Type B pancreatic cell (in vitro differentiated cells): Measurements from ENCODE around the gene SEC14L5. TPM values are rescaled to one million over a fixed set of nuclear protein-coding genes. Genes with fewer than 3 reads are reported as not detected.

Source experiments
- DNase-seq: peaks from one replicate; pipeline ENCODE4 v3.0.0; 2021; ENCODE audit warnings: mixed read lengths; ENCODE audit not compliant: unreplicated experiment; ENCODE audit errors: extremely low spot score
- H3K27ac Mint-ChIP-seq: 2 replicates; pipeline ENCODE4 v1.8.0; 2021; ENCODE audit warnings: mild to moderate bottlenecking, mixed read lengths
- H3K27me3 Mint-ChIP-seq: 2 replicates; pipeline ENCODE4 v1.8.0; 2021; ENCODE audit warnings: mixed read lengths
- H3K36me3 Mint-ChIP-seq: 2 replicates; pipeline ENCODE4 v1.8.0; 2021; ENCODE audit warnings: mixed read lengths
- H3K4me1 Mint-ChIP-seq: one replicate; pipeline ENCODE4 v1.8.0; 2021; ENCODE audit warnings: mixed read lengths; ENCODE audit not compliant: unreplicated experiment
- H3K4me3 Mint-ChIP-seq: 2 replicates; pipeline ENCODE4 v1.8.0; 2021; ENCODE audit warnings: mild to moderate bottlenecking, mixed read lengths
- H3K9me3 Mint-ChIP-seq: 2 replicates; pipeline ENCODE4 v1.8.0; 2021; ENCODE audit warnings: mixed read lengths
- total RNA-seq: library from RNA; stranded (reverse); gene quantifications from 2 replicates; pipeline ENCODE4 v1.2.1, GENCODE V29; 2021; ENCODE audit warnings: low replicate concordance
- TF ChIP-seq, protein P1 (sequence below): fragments of 200-600 bp; sonication (generic); conservative IDR thresholded peaks from 2 replicates; pipeline ENCODE4 v1.5.0; 2021; ENCODE audit warnings: antibody characterized with exemption, mild to moderate bottlenecking

Gene SEC14L5
- total RNA-seq, 1 donor from 2014 or later = 0.92 TPM

DNA sequence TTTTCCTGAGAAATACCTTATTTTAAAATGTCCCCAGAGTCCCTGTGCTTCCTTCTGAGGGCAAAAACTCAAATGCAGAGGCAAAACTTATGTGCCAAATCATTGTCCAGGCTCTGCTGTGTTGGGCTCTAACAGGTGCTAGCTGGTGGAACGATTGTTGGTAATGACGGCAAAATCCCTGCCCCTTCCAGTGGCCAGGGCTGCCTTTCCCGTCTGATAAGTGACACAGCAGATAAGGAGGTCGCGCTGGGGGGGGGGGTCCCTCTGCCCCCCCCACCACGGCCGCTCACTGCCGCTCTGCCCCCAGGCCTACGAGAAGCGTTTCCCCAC, 29.1 kb downstream of the SEC14L5 start:
- Mint-ChIP-seq H3K9me3 (no peaks in the 10 kb centered on the region), H3K27ac (no peak overlapping the region), H3K36me3 (no peaks in the 10 kb centered on the region), H3K27me3 (peaks cover 54% of the 10 kb centered on the region), H3K4me3 (no peak overlapping the region), H3K4me1 (no peaks in the 10 kb centered on the region)
- TF ChIP-seq, protein P1, sequence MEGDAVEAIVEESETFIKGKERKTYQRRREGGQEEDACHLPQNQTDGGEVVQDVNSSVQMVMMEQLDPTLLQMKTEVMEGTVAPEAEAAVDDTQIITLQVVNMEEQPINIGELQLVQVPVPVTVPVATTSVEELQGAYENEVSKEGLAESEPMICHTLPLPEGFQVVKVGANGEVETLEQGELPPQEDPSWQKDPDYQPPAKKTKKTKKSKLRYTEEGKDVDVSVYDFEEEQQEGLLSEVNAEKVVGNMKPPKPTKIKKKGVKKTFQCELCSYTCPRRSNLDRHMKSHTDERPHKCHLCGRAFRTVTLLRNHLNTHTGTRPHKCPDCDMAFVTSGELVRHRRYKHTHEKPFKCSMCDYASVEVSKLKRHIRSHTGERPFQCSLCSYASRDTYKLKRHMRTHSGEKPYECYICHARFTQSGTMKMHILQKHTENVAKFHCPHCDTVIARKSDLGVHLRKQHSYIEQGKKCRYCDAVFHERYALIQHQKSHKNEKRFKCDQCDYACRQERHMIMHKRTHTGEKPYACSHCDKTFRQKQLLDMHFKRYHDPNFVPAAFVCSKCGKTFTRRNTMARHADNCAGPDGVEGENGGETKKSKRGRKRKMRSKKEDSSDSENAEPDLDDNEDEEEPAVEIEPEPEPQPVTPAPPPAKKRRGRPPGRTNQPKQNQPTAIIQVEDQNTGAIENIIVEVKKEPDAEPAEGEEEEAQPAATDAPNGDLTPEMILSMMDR = no peak
- DNase-seq = no peak

DNA sequence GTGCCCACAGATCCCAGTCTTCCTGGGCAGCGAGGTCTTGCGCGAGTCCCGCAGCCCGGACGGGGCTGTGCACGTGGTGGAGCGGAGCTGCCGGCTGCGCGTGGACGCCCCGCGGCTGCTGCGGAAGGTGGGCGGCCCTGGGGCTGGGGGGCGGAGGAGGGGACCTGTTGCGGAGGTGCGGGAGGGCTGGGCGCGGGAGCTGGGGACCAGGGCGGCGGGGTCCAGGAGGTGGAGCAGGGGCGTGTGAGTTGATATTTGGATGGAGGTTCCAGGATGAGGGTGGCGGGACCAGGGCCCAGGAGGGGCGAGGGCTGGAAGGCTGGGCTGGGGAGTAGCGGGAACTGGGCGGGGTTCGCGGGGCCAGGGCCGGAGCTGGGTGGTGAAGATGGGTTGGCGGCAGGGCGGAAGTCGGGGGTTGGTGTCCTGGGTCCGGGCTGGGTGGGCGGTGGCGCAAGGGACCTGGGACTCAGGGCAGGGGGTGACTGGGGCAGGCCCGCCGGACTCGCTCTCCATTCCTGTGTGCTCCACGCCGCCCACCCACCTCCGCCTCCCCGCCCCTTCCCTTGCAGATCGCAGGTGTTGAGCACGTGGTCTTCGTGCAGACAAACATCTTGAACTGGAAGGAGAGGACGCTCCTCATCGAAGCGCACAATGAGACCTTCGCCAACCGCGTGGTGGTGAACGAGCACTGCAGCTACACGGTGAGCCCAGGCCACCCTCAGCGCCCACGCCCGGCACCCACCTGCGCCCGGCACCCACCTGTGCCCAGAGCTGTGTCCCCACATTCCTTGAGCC, 29.6 kb downstream of the SEC14L5 start:
- H3K27me3 Mint-ChIP-seq = peaks cover 54% of the 10 kb centered on the region
- DNase-seq = no peak
- no peak overlapping the region for H3K4me3 Mint-ChIP-seq
- H3K36me3 Mint-ChIP-seq = no peaks in the 10 kb centered on the region
- H3K4me1 Mint-ChIP-seq = no peaks in the 10 kb centered on the region
- H3K27ac Mint-ChIP-seq = no peak overlapping the region
- no peaks in the 10 kb centered on the region for H3K9me3 Mint-ChIP-seq
- TF ChIP-seq, protein P1 = no peak

DNA sequence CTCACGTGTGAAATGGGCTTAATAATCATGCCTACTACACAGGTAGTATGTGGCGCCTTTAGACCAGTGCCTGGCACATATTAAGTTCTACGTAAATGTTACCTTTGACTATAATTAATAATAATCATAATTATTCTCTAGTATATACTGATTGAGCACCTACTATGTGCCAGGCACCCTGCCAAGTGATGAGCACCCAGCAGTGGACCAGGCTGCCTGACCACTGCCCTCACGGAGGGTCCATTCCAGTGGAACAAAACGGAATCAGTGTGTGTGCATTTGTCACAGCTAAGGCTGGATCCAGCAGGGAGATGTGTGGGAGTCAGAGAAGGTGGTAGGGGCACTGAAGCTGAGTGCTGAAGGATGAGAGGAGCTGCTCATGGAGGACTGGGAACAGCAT, 30.5 kb downstream of the SEC14L5 start:
- H3K4me1 Mint-ChIP-seq = no peaks in the 10 kb centered on the region
- TF ChIP-seq, protein P1 = no peak
- no peaks in the 10 kb centered on the region for H3K36me3 Mint-ChIP-seq
- H3K4me3 Mint-ChIP-seq = no peak overlapping the region
- H3K27ac Mint-ChIP-seq = no peak overlapping the region
- no peaks in the 10 kb centered on the region for H3K9me3 Mint-ChIP-seq
- DNase-seq = no peak
- peaks cover 54% of the 10 kb centered on the region for H3K27me3 Mint-ChIP-seq

DNA sequence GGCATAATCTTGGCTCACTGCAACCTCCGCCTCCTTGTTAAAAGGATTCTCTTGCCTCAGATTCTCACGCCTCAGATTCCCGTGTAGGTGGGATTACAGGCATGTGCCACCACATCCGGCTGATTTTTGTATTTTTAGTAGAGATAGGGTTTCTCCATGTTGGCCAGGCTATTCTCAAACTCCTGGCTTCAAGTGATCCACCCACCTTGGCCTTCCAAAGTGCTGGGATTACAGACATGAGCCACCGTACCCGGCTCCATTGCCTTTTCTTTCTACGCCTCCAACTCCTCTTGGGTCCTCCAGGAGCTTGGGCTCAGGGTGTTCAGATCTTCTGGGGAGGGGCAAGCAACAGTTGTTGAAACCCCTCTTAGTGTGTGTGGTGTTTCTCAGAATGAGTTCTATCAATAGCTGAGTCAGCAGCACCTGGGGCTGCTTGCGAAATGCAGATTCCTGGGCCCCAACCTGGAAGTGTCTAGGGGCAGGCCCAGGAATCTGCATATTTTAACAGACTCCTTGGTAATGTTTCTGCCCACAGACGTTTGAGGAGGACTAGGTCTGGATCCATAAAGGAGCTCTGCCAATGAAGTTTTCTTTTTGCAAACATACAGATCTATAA, 31.4 kb downstream of the SEC14L5 start:
- Mint-ChIP-seq H3K9me3 (no peaks in the 10 kb centered on the region), H3K27me3 (peaks cover 47% of the 10 kb centered on the region), H3K4me3 (no peak overlapping the region), H3K27ac (no peak overlapping the region), H3K4me1 (no peaks in the 10 kb centered on the region), H3K36me3 (no peaks in the 10 kb centered on the region)
- TF ChIP-seq, protein P1 = no peak
- no peak for DNase-seq

DNA sequence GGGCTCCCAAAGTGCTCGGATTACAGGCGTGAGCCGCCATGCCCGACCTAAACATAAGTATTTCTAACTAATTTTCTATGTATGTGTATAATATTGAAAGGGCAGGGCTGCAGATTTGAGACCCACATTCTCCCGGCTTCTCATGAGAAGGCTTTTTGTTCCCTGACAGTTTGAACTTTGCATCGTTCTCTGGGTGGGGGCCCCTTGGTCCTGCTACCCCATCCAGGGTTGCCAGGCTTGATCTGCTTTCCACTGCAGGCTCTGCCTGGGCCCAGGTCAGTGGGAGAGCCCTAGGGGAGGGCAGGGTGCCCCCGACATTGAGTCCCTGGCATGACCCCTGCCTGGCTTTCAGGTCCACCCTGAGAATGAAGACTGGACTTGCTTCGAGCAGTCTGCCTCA, 32.3 kb downstream of the SEC14L5 start:
- Mint-ChIP-seq H3K27ac (no peak overlapping the region), H3K9me3 (no peaks in the 10 kb centered on the region), H3K27me3 (peaks cover 41% of the 10 kb centered on the region), H3K4me3 (no peak overlapping the region), H3K36me3 (no peaks in the 10 kb centered on the region), H3K4me1 (no peaks in the 10 kb centered on the region)
- no peak for DNase-seq
- TF ChIP-seq, protein P1 = no peak
